Right atrium auricular region (tissue), 2 donors: ENCODE results near the gene GZMB. TPM values are rescaled to one million over a fixed set of nuclear protein-coding genes. Genes with fewer than 3 reads are reported as not detected.
"Not testable (repeated sequence)": the region's sequence is repeated elsewhere in the genome, so short reads cannot be mapped to it uniquely, and the experiment has no call there.

ENCODE experiments used
- DNase-seq: peaks from one replicate; pipeline ENCODE4 v3.0.0-alpha.2; 2019; ENCODE audit warnings: low spot score
- H3K27ac ChIP-seq, 2 donors: fragments of 200-600 bp; sonication (generic); 1 replicate in 1 of 2; 2 replicates in 1 of 2; pipeline ENCODE4 v1.5.1; 2016 to 2019
- H3K27me3 ChIP-seq, 2 donors: fragments of 200-600 bp; sonication (generic); one replicate each; pipeline versions ENCODE4 v1.5.1 to v1.6.0; 2017 to 2019
- H3K36me3 ChIP-seq: fragments of 200-600 bp; sonication (generic); one replicate; pipeline ENCODE4 v1.5.1; 2016
- H3K4me1 ChIP-seq, 2 donors: fragments of 200-600 bp; sonication (generic); one replicate each; pipeline versions ENCODE4 v1.5.1 to v1.6.0; 2017 to 2019
- H3K4me3 ChIP-seq, 2 donors: fragments of 200-600 bp; sonication (generic); 1 replicate in 1 of 2; 2 replicates in 1 of 2; pipeline ENCODE4 v1.5.1; 2017 to 2019; ENCODE audit warnings: mild to moderate bottlenecking in 1 of 2, moderate library complexity in 1 of 2
- H3K9me3 ChIP-seq, 2 donors: fragments of 200-600 bp; sonication (generic); one replicate each; pipeline ENCODE4 v1.5.1; 2019
- CTCF ChIP-seq, 2 donors: fragments of 200-600 bp; sonication (generic); IDR thresholded peaks; one replicate each; pipeline ENCODE4 v1.5.1; 2019; ENCODE audit warnings: antibody characterized with exemption in 2 of 2
- total RNA-seq, 2 donors: library from RNA; depleted of rRNA; stranded (reverse); fragments of >200 nt; gene quantifications; one replicate each; pipeline ENCODE4 v1.1.0, GENCODE V29; 2016

Gene GZMB
- total RNA-seq, 2 donors from 2014 or later = 2.0 TPM; not detected in 1

- no peak for DNase-seq
- no peak overlapping the region for H3K27ac ChIP-seq
- H3K36me3 ChIP-seq = no peaks in the 10 kb centered on the region
- no peak overlapping the region for H3K4me3 ChIP-seq
- no peaks in the 10 kb centered on the region for H3K9me3 ChIP-seq
- no peaks in the 10 kb centered on the region for H3K4me1 ChIP-seq
- H3K27me3 ChIP-seq = no peaks in the 10 kb centered on the region
- peak; percentile 39 to 63 for TF ChIP-seq CTCF (IDR thresholded peaks at IDR 0.05)
Measured at GRCh38 chr14:24605435-24606190, 28.4 kb downstream of the GZMB start.

GRCh38 chr14:24597403-24597802 lies 36.6 kb downstream of the GZMB start:
- Histone ChIP-seq H3K9me3 (peaks cover 0 to 16% of the 10 kb centered on the region in 2 donors), H3K27me3 (no peaks in the 10 kb centered on the region)
- no peak for TF ChIP-seq CTCF (IDR thresholded peaks at IDR 0.05)

GRCh38 chr14:24595073-24595808 lies 38.7 kb downstream of the GZMB start:
- Histone ChIP-seq H3K9me3 (peaks cover 0 to 16% of the 10 kb centered on the region in 2 donors), H3K36me3 (no peaks in the 10 kb centered on the region), H3K4me3 (no peak overlapping the region), H3K27ac (no peak overlapping the region), H3K27me3 (no peaks in the 10 kb centered on the region), H3K4me1 (no peaks in the 10 kb centered on the region)
- no peak for TF ChIP-seq CTCF (IDR thresholded peaks at IDR 0.05)
- no peak for DNase-seq

More at GRCh38 chr14:24597403-24597802, 36.6 kb downstream of the GZMB start:
- DNase-seq = no peak
- Histone ChIP-seq H3K36me3 (no peaks in the 10 kb centered on the region), H3K27ac (no peak overlapping the region), H3K4me3 (no peak overlapping the region), H3K4me1 (no peaks in the 10 kb centered on the region)

GRCh38 chr14:24591004-24591403 lies 43.0 kb downstream of the GZMB start:
- H3K9me3 ChIP-seq = peaks cover 0 to 19% of the 10 kb centered on the region in 2 donors
- H3K27ac ChIP-seq, H3K36me3 ChIP-seq, DNase-seq, H3K27me3 ChIP-seq, H3K4me3 ChIP-seq, H3K4me1 ChIP-seq: not testable (repeated sequence)

GRCh38 chr14:24584402-24584801 lies 49.6 kb downstream of the GZMB start:
- not testable (repeated sequence) for H3K27ac ChIP-seq, H3K27me3 ChIP-seq, H3K4me3 ChIP-seq, H3K4me1 ChIP-seq, H3K36me3 ChIP-seq, DNase-seq
- H3K9me3 ChIP-seq = peaks cover 0 to 13% of the 10 kb centered on the region in 2 donors

Other genes with a start within 250 kb of the GZMB start
- gene NYNRIN, start 235.2 kb downstream of the GZMB start, total RNA-seq = 10 to 100 TPM in 1 of 2 donors, 1 to 10 TPM in 1; 6.0 to 10.1 TPM
- 1 to 10 TPM in 1 of 2 donors, under 1 TPM in 1; 0.48 to 1.4 TPM for gene CBLN3, start 204.5 kb downstream of the GZMB start, total RNA-seq
- gene KHNYN, start 204.2 kb downstream of the GZMB start, total RNA-seq = 10 to 100 TPM; 16.3 to 23.0 TPM
- 10 to 100 TPM; 49.2 to 55.1 TPM for gene SDR39U1, start 191.4 kb downstream of the GZMB start, total RNA-seq
- gene CMA1, start 125.9 kb downstream of the GZMB start, total RNA-seq = not detected
- not detected for gene CTSG, start 57.9 kb downstream of the GZMB start, total RNA-seq
- gene GZMH, start 24.5 kb downstream of the GZMB start, total RNA-seq = under 1 TPM in 1 of 2 donors, not detected in 1; 0.93 TPM